HG03103 (cell line): ENCODE results near the gene MLLT6.

Experiments
- ATAC-seq: cut with Tn5 transposase; IDR thresholded peaks from one replicate; pipeline ENCODE4 v1.9.1; 2021; ENCODE audit warnings: low read depth; ENCODE audit not compliant: unreplicated experiment

The MLLT6 gene

DNA sequence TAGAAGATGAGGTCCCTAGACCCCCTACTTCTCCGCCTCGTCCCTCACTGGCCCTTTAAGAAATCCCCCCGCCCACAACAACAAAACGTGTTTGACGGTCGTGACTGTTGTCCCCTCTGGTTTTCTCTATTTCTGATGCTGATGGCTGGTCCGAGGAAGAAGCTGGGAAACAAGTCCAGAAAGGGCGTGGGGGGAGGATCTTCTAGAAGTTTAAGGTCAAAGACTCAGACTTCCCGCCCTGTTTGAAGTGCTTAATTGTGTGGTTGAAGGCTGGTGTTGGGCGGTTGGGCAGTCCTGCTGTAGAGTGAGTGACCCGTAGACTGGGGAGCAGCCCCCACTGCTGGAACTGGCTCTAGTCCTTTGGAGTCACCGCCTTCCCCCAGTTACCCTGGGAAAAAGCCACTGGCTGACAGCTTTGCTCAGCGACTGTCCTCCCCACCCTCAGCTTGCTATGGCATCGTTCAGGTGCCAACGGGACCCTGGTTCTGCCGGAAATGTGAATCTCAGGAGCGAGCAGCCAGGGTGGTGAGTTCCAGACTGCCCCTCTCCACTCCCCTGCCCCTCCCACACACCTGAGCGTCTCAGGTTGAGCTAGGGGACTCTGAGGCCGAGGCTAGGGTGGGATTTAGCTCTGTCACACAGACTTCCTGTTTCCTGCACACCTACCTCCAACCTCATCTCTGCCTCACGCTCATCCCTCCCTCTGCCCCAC lies 1.6 kb downstream of the MLLT6 start:
- ATAC-seq: no peak

DNA sequence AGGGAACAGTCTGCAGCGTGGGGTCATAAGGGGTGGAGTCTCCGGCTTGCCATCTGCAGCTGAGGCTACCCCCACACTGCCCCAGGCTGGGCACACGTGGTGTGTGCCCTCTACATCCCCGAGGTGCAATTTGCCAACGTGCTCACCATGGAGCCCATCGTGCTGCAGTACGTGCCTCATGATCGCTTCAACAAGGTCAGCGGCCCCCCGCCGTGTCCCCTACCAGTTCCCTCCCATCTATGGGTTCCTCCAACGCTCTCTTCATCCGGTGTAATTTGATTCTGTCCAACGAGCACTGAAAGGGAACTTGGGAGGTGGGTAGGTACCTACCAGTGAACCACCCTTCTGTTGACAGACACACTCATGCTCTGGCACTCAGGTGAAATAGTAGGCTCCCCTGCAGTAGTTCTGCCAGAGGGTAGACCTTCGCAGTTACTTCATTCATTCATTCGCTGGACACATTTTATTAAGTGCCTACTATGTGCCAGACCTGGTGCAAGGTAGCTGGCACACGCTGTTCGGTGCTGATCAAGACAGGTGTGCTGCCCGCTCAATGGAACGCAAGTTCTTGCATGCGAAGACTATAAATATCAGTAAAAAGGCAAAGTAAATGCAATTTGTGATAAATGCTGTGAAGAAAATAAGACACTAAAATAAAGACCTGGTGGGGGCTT lies 2.7 kb downstream of the MLLT6 start:
- no peak for ATAC-seq

DNA sequence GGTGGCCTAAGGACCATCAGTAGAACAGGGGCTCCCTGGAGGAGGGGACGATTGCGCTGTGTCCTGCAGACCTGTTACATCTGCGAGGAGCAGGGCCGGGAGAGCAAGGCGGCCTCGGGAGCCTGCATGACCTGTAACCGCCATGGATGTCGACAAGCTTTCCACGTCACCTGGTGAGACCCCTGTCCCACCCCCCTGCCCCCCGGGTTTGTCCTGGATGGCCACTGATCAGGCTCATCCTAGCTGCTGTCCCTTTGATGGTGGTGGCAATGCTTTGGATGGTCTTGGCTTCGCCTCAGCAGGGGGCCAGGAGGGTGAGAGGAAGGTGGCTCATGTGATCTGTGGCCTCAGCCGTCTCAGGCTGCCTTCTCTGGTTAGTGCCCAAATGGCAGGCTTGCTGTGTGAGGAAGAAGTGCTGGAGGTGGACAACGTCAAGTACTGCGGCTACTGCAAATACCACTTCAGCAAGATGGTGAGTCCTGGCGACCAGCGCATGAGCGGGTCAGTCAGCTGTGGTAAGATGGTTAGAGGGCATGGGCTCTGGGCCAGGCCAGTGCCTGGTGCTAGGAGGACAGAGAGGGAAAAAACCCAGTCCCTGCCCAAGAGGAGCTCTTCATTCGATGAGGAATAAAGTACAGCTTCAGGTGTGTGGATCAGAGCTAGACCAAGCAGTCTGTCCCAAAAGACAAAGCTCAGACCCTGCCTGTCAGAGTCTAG lies 4.2 kb downstream of the MLLT6 start:
- no peak for ATAC-seq

DNA sequence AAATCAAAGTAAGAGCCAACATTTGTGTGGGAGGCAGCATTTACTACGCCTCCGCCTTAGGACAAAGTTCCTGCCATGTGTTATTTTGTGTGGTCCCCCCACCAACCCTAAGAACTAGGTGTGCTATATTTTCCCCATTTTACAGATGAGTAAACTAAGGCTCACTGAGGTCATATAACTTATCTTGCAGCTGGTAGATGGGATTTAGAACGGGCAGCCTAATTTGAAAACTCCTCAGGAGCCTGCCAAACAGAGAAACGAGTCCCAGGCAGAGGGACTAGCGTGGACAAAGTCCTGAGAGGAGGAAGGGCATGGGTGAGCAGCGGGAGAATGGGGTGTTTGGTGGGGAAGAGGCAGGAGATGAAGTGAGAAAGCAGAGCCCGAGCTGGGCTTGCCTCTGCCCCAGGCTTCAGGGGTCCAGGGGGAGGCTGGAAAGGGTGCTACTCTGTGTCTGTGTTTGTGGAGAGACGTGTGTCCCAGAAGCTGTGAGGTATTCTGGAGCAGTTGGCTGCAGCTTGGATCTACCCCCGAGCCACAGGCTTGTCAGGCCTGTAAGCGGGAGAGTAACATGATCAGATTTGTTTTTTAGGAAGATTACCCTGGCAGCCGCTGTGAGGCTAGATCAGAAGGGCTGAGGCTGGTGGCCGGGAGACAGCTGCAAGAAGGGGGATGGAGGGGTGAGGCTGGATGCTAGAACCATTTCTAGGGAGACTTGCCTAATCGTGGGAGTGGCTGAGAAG lies 5.0 kb downstream of the MLLT6 start:
- no peak for ATAC-seq

DNA sequence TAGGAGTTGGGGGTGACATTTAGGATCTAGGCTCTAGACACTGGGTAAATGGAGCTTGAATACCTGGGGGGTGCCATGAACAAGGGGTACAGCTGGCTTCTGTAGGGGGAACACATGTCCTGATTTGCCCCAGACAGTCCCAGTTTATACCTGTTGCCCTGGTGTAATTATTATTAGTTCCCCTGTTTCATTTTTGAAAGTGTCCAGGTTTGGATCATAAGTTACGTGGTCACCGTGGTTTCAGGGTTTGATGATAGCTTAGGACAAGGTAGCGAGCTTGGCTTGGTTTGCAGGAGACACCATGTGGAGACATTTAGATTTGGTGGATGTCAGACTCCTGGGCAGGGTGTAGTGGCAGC lies 5.5 kb downstream of the MLLT6 start:
- no peak for ATAC-seq

DNA sequence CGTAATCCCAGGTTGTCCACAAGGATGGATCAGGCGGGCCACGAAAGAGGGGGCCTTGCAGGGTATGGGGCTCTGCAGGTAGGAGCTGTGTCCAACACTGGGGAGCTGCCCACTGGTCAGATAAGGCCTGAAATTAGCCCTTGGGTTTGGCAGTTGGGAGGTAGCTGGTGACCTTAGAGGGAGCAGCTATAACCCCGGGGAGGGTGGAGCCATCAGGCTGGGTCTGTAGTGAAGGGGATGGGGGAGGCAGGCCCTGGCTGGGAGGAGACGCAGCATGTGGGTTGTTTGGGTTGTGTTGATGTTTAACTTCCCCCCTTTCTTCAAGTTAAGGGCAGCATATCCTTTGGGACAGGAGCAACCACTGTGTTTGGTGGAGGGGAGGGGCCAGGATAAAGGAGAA lies 5.9 kb downstream of the MLLT6 start:
- no peak for ATAC-seq

DNA sequence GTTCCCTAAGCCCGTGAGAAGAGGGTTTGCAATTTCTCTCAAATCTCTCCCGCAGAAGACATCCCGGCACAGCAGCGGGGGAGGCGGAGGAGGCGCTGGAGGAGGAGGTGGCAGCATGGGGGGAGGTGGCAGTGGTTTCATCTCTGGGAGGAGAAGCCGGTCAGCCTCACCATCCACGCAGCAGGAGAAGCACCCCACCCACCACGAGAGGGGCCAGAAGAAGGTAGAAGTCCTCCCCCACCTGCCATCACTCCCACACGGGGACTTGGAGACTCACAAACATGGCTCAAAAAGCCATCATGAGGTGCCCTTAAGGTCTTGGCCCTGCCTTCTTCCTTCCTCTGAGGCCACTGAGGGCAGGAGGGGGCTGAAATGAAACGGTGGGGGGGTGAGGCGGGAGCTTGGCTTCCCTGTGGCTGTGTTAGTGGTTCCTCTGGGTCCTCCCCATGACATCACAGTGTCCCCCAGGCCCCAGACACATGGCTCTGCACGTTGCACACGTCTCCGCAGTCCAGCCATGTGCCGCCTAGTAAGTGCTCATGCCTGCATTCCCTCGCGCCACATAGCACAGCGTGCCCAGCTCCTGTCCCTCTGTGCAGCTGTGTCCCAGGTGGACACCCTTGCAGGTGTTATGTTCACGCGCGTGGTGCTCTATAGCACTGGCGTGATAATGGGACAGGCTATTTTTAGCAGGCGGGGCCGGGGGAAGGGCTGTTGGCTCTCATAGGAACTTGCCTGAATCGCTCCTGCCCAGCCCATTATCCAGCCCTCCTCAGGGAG lies 6.9 kb downstream of the MLLT6 start:
- ATAC-seq: no peak

DNA sequence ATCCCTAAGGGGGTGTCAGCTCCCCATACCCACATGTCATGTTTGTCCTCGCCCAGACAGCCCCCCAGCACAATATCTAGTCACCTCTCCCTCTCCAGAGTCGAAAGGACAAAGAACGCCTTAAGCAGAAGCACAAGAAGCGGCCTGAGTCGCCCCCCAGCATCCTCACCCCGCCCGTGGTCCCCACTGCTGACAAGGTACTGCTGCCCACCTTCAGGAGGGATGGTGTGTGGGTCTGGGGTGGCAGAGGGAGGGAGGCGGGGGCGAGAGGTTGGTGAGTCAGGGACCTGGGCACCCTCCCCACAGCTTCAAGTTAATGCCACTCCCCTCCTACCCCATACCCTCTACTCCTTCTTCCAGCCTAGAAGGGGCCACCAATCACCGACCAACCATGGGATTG lies 7.5 kb downstream of the MLLT6 start:
- ATAC-seq: no peak

DNA sequence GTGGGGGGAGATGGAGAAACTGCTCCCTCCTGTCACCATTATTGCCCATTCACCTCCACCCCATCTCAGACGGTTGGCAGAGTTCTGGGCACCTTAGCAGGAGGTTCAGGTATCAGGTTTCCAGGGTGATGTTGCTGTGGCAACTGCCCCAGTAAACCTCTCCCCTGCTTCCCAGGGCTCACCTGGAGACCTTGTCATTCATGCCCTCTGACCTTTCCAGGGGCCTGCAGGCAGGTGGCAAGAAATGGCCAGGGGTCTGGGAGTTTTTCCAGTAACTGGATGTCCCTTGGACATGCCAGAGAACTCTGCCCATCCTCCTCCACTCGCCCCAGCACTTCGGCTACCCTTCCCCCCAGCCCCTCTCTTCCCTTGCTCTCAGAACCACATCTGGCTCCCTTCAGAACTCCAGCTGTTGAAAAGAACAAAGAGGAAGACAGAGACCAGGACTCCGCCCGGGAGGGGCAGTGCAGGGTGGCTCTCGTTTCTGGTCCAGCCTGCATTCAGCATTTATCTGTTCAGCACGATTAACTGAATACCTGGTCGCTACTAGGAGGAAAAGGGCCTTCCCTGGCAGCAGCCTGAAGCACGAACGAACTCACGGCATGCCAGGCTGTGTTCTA lies 8.5 kb downstream of the MLLT6 start:
- no peak for ATAC-seq

DNA sequence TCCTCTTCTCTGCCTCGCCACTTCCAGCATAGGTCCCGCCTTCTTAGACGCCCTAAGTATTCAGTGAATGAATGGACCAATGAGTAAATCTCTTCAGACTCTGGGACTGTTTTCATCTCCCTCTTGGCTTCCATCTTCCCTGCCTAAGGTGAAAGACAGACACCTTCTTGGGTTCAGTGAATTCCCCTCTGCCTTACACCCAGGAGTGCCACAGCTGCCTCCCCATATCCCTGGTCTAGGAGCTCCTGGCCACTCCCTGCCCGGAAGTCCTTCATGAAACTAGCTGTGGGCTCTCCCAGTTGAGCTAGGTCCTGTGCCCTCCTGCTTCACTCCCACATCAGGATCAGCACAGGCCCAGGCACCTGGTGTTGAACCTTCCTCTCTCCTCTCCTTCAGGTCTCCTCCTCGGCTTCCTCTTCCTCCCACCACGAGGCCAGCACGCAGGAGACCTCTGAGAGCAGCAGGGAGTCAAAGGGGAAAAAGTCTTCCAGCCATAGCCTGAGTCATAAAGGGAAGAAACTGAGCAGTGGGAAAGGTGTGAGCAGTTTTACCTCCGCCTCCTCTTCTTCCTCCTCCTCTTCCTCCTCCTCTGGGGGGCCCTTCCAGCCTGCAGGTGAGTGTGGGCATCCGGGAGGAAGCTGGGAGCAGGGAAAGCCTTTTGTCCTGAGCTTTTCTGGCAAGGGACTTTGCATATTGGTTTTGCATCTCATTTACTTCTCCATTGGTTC lies 10.3 kb downstream of the MLLT6 start:
- ATAC-seq: no peak

DNA sequence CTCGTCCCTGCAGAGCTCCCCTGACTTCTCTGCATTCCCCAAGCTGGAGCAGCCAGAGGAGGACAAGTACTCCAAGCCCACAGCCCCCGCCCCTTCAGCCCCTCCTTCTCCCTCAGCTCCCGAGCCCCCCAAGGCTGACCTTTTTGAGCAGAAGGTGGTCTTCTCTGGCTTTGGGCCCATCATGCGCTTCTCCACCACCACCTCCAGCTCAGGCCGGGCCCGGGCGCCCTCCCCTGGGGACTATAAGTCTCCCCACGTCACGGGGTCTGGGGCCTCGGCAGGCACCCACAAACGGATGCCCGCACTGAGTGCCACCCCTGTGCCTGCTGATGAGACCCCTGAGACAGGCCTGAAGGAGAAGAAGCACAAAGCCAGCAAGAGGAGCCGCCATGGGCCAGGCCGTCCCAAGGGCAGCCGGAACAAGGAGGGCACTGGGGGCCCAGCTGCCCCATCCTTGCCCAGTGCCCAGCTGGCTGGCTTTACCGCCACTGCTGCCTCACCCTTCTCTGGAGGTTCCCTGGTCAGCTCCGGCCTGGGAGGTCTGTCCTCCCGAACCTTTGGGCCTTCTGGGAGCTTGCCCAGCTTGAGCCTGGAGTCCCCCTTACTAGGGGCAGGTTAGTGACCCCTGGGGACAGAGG lies 11.4 kb downstream of the MLLT6 start:
- ATAC-seq: no peak

DNA sequence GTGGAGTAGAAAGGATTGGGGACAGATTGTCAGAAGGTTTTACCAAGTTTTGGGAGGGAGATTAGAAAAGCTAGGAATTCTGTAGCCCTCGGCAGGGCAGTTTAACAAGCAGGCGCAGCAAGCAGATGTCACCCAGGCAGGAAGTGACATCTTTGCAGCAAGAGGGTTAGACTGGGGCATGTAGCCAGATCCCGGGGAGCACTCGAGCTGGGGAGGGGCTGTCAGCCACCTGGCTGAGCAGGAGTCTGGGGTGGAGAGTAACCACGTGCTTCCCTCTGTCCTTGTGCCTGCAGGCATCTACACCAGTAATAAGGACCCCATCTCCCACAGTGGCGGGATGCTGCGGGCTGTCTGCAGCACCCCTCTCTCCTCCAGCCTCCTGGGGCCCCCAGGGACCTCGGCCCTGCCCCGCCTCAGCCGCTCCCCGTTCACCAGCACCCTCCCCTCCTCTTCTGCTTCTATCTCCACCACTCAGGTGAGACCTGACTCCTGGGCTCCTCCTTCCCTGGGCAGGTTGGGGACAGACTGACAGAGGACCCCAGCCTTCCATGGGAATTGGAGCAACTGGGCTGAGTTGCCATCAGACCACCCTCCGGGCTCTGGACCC lies 12.2 kb downstream of the MLLT6 start:
- no peak for ATAC-seq

DNA sequence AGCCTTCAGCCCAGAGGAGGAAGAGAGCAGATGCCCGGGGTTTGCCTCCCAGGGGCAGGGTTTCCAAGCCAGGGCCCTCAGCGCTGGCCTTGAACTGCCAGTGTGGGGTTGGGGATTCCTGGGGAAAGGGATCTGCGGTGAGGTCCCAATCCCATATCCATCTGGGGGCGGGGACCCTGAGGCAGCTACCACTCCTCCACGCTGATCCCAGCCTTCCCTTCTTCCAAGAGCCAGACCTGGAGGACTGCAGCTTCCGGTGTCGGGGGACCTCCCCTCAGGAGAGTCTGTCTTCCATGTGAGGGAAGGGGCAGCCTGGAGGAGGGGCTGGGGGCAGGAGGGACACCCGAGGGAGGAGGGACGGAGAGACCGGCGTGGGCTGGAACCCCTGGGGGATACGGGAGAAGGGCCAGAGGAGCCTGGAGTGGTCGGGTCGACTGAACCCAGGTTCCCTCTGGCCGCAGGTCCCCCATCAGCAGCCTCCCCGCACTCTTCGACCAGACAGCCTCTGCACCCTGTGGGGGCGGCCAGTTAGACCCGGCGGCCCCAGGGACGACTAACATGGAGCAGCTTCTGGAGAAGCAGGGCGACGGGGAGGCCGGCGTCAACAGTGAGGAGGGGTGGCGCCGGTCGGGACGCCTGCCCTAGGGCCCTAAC lies 14.3 kb downstream of the MLLT6 start:
- ATAC-seq: no peak

DNA sequence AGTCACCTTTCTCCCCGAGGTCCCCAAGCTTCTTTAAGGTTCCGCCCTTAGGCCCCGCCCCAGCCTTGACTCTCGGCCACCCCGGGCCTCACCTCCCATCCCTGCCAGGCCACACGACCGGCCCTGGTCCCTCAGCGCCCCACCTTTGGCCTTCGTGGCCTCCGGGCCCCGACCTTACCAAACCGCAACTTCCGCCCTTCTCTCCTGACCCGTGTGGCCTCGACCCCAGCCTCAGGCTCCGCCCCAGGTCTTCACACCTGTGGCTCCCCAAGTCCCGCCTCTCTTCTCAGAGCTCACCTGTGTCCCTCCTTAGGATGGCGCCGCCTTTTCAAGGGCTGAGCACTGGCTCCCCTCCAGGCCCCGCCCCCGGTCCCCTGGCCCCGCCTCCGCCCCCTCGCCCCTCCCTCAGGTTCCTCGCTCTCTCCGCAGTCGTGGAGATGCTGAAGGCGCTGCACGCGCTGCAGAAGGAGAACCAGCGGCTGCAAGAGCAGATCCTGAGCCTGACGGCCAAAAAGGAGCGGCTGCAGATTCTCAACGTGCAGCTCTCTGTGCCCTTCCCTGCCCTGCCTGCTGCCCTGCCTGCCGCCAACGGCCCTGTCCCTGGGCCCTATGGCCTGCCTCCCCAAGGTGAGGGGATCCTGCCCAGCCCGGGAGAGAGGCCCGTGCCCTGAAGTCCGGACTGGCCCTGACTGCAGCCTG lies 15.0 kb downstream of the MLLT6 start:
- ATAC-seq: no peak

DNA sequence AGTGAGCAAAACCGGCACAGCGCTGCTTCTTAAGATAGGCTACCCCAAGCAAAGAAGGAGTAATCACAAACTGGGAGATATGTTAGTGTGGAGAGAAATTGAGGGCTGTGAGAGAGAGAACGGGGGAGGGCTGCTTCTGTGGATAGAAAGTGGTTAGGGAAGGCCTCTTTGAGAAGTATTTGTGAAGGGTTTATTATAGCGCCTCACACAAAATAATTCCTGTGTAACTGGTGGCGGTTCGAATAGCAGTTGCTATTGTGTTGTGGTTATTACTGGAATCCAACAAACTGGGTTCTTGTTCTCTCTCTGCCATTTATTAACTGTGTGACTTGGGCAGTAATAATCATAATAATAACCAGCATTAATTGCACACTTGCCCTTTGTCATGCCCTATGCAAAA lies 15.9 kb downstream of the MLLT6 start:
- ATAC-seq: no peak

DNA sequence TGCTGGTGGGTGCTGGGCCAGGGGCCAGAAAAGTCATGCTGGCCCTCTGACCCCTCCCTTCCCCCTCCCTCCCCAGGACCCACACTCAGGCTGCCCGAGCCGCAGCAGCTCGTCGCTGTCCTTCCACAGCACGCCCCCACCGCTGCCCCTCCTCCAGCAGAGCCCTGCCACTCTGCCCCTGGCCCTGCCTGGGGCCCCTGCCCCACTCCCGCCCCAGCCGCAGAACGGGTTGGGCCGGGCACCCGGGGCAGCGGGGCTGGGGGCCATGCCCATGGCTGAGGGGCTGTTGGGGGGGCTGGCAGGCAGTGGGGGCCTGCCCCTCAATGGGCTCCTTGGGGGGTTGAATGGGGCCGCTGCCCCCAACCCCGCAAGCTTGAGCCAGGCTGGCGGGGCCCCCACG lies 16.7 kb downstream of the MLLT6 start:
- ATAC-seq: no peak

DNA sequence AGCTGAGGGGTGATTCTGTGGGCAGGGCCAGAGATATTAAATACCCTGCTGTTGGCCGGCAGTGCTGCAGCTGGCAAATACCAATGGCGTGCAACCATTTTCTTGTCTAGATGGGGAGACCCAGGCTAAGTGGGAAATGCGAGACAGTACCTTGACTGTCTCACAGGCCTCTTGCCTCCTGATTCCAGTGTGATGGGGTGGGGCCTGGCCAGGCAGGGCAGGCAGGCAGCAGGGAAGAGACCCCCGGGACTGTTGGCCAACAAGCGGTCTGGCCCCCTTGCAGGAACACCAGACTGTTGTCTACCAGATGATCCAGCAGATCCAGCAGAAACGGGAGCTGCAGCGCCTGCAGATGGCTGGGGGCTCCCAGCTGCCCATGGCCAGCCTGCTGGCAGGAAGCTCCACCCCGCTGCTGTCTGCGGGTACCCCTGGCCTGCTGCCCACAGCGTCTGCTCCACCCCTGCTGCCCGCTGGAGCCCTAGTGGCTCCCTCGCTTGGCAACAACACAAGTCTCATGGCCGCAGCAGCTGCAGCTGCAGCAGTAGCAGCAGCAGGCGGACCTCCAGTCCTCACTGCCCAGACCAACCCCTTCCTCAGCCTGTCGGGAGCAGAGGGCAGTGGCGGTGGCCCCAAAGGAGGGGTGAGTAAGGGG lies 19.4 kb downstream of the MLLT6 start:
- ATAC-seq: no peak
